Measurements from ENCODE around the gene NOL3. TPM values are rescaled to one million over a fixed set of nuclear protein-coding genes. Genes with fewer than 3 reads are reported as not detected.
A peak's percentile ranks its signal among the peaks of the same experiment; 100 is the strongest.

NOL3 gene
- total RNA-seq, 1 experiment from 2014 or later: 5.6 TPM

DNA sequence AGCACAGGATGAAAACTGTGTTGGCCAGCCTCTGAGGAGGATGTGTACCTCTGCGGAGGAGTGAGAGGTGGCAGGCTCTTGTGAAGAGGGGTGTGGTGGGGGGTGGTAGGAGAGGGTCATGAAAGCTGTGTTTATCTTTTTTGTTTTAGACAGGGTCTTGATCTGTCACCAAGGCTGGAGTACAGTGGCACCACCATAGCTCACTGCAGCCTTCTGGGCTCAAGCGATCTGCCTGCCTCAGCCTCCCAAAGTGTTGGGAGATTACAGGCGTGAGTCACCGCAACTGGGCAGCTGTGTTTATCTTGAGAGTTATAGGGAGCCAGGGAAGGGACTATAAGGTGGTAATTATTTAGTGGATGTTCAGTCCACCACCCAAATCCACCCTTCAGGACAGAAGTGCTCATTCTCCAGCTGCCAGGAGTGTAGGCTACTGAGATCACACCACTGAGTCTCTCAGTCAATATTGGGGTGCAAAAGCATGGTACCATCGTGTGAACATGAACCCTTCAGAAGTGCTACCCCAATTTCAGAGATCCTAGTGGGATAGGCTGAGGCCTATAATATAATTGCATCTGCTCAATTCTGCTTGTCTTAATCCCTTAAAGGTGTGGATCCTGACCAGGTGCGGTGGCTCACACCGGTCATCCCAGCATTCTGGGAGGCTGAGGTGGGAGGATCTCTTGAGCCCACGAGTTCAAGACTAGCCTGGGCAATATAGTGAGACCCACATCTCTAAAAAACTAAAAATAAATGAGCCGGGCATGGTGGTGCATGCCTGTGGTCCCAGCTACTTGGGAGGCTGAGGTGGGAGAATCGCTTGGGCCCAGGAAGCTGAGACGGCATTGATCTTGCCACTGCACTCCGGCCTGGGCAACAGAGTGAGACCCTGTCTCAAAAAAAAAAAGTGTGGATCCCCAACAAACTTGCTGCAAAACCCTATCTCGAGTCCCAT lies 20.4 kb downstream of the NOL3 start:
- H2AK5ac ChIP-seq (ENCODE audit: insufficient read length, low read length): no peak overlapping the region
- no CpG with 5 or more reads among the region's 13 CpGs for WGBS (ENCODE audit: extremely low coverage, insufficient read length, low lambda C conversion rate)
- H4K8ac ChIP-seq (replicated peaks; ENCODE audit: insufficient read length, low read depth, low read length): no peak overlapping the region
- H3K27me3 Mint-ChIP-seq (ENCODE audit: low read depth): peaks cover 13% of the 10 kb centered on the region
- H2AFZ ChIP-seq (ENCODE audit: low read length): no peak overlapping the region
- H3K79me2 ChIP-seq (ENCODE audit: insufficient read depth, low read length): peaks cover 13% of the 10 kb centered on the region; the same call in 1 of the 2 replicates
- H3K4me1 ChIP-seq (ENCODE audit: insufficient read depth, low read length): peaks cover 1% of the 10 kb centered on the region; the same call in 1 of the 2 replicates
- no peak overlapping the region for H3K4me2 ChIP-seq (ENCODE audit: insufficient read depth, insufficient read length, low read length)
- H3K18ac ChIP-seq (ENCODE audit: insufficient read length, low read depth, low read length): no peak overlapping the region
- H4K5ac ChIP-seq (ENCODE audit: insufficient read length, low read depth, low read length): no peak overlapping the region
- H3K27ac ChIP-seq (ENCODE audit: insufficient read length, low read depth, low read length): no peak overlapping the region
- H2BK15ac ChIP-seq (ENCODE audit: low read depth, low read length): no peak overlapping the region
- H3K4me1 Mint-ChIP-seq: peaks cover 24 to 36% of the 10 kb centered on the region in 2 experiments
- no peaks in the 10 kb centered on the region for H4K20me1 ChIP-seq (ENCODE audit: control insufficient read depth, insufficient read depth, insufficient read length)
- H3K23ac ChIP-seq (ENCODE audit: insufficient read length, low read depth, low read length): no peak overlapping the region
- peaks cover 8% of the 10 kb centered on the region for H3K23me2 ChIP-seq (ENCODE audit: insufficient read length, low read depth, low read length, poor library complexity, severe bottlenecking)
- H3K9me3 Mint-ChIP-seq: no peaks in the 10 kb centered on the region; a peak in 1 of 5 replicates
- TF ChIP-seq, protein P1, sequence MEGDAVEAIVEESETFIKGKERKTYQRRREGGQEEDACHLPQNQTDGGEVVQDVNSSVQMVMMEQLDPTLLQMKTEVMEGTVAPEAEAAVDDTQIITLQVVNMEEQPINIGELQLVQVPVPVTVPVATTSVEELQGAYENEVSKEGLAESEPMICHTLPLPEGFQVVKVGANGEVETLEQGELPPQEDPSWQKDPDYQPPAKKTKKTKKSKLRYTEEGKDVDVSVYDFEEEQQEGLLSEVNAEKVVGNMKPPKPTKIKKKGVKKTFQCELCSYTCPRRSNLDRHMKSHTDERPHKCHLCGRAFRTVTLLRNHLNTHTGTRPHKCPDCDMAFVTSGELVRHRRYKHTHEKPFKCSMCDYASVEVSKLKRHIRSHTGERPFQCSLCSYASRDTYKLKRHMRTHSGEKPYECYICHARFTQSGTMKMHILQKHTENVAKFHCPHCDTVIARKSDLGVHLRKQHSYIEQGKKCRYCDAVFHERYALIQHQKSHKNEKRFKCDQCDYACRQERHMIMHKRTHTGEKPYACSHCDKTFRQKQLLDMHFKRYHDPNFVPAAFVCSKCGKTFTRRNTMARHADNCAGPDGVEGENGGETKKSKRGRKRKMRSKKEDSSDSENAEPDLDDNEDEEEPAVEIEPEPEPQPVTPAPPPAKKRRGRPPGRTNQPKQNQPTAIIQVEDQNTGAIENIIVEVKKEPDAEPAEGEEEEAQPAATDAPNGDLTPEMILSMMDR (conservative IDR thresholded peaks at IDR 0.05): no peak
- H3K56ac ChIP-seq (ENCODE audit: insufficient read length, low read depth, low read length): no peak overlapping the region
- no peak for DNase-seq
- no peak overlapping the region for H2BK5ac ChIP-seq (ENCODE audit: insufficient read length, low read length)
- no peak overlapping the region for H3T11ph ChIP-seq (ENCODE audit: low read length)
- no peaks in the 10 kb centered on the region for H3K9me3 ChIP-seq (ENCODE audit: control insufficient read depth, low read depth, low read length)
- no peak overlapping the region for H2BK120ac ChIP-seq (ENCODE audit: low read depth, low read length, poor library complexity, severe bottlenecking)
- H2BK12ac ChIP-seq (ENCODE audit: insufficient read length, low read depth, low read length): no peak overlapping the region
- no peak overlapping the region for H2BK20ac ChIP-seq (ENCODE audit: low read depth, low read length, poor library complexity, severe bottlenecking)
- H3K79me1 ChIP-seq (ENCODE audit: insufficient read depth, low read depth, low read length, poor library complexity, severe bottlenecking): peaks cover 13% of the 10 kb centered on the region
- H3K27me3 ChIP-seq (ENCODE audit: insufficient read depth, low read length): no peaks in the 10 kb centered on the region; the same call in none of the 2 replicates
- no peak overlapping the region for H3K27ac Mint-ChIP-seq
- peak overlapping the region in 1 of 2 experiments; percentile 93; a peak in 2 of 5 replicates for H3K4me3 Mint-ChIP-seq
- no peak overlapping the region for H3K9ac ChIP-seq (ENCODE audit: extremely low read depth, insufficient read length, low read length)
- H3K14ac ChIP-seq (ENCODE audit: insufficient read depth, low read length): no peak overlapping the region
- no peak overlapping the region for H3K4ac ChIP-seq (ENCODE audit: low read depth, low read length)
- H3K36me3 Mint-ChIP-seq (ENCODE audit: insufficient read depth in 1 of 3, low read depth in 3 of 3): peaks cover 23 to 31% (median 29%) of the 10 kb centered on the region in 3 experiments
- H4K91ac ChIP-seq (ENCODE audit: insufficient read length, low read depth, low read length): no peak overlapping the region
